H9 (cell line): ENCODE measurements around the gene CACNA1A. TPM values are rescaled to one million over a fixed set of nuclear protein-coding genes. Genes with fewer than 3 reads are reported as not detected.

ENCODE experiments used
- DNase-seq: peaks from one replicate; pipeline ENCODE4 v3.0.0-alpha.2; 2017
- H2AFZ ChIP-seq: one replicate; pipeline ENCODE4 v1.6.1; 2013; ENCODE audit warnings: mild to moderate bottlenecking, low read length, control low read depth, moderate library complexity
- H2AK5ac ChIP-seq: 2 replicates; pipeline ENCODE4 v1.6.1; 2013; ENCODE audit warnings: low read length, control low read depth, mixed read lengths; ENCODE audit not compliant: insufficient read length
- H2BK120ac ChIP-seq: one replicate; pipeline ENCODE4 v1.6.1; 2013; ENCODE audit warnings: low read depth, mild to moderate bottlenecking, low read length, control low read depth, inconsistent platforms; ENCODE audit not compliant: poor library complexity, severe bottlenecking
- H2BK12ac ChIP-seq: 2 replicates; pipeline ENCODE4 v1.6.1; 2013; ENCODE audit warnings: low read length, control low read depth, mixed read lengths, low read depth; ENCODE audit not compliant: insufficient read length
- H2BK15ac ChIP-seq: 2 replicates; pipeline ENCODE4 v1.6.1; 2013; ENCODE audit warnings: low read depth, low read length, control low read depth
- H2BK20ac ChIP-seq: one replicate; pipeline ENCODE4 v1.6.1; 2013; ENCODE audit warnings: low read depth, mild to moderate bottlenecking, low read length, control low read depth, inconsistent platforms; ENCODE audit not compliant: poor library complexity, severe bottlenecking
- H2BK5ac ChIP-seq: 2 replicates; pipeline ENCODE4 v1.6.1; 2013; ENCODE audit warnings: low read length, control low read depth, mixed read lengths; ENCODE audit not compliant: insufficient read length
- H3K14ac ChIP-seq: 2 replicates; pipeline ENCODE4 v1.6.1; 2013; ENCODE audit warnings: low read length, control low read depth; ENCODE audit not compliant: insufficient read depth
- H3K18ac ChIP-seq: 2 replicates; pipeline ENCODE4 v1.6.1; 2013; ENCODE audit warnings: low read depth, mild to moderate bottlenecking, mixed read lengths, low read length, control low read depth; ENCODE audit not compliant: insufficient read length
- H3K23ac ChIP-seq: 2 replicates; pipeline ENCODE4 v1.6.1; 2013; ENCODE audit warnings: low read length, control low read depth, mixed read lengths, low read depth; ENCODE audit not compliant: insufficient read length
- H3K23me2 ChIP-seq: 2 replicates; pipeline ENCODE4 v1.6.1; 2013; ENCODE audit warnings: low read depth, mild to moderate bottlenecking, mixed read lengths, low read length, control low read depth; ENCODE audit not compliant: insufficient read length, poor library complexity, severe bottlenecking
- H3K27ac ChIP-seq: 2 replicates; pipeline ENCODE4 v1.5.1; 2013; ENCODE audit warnings: low read length, control low read depth, mixed read lengths, low read depth; ENCODE audit not compliant: insufficient read length
- H3K27me3 ChIP-seq: 2 replicates; pipeline ENCODE4 v1.6.1; 2013; ENCODE audit warnings: low read length, control low read depth, inconsistent platforms; ENCODE audit not compliant: insufficient read depth
- H3K4ac ChIP-seq: 2 replicates; pipeline ENCODE4 v1.6.1; 2013; ENCODE audit warnings: low read depth, mild to moderate bottlenecking, control low read depth, inconsistent platforms, low read length, moderate library complexity
- H3K4me1 ChIP-seq: 2 replicates; pipeline ENCODE4 v1.6.1; 2013; ENCODE audit warnings: low read length, control low read depth, inconsistent platforms; ENCODE audit not compliant: insufficient read depth
- H3K4me2 ChIP-seq: 2 replicates; pipeline ENCODE4 v1.6.1; 2013; ENCODE audit warnings: low read length, control low read depth, mixed read lengths; ENCODE audit not compliant: insufficient read length, insufficient read depth
- H3K56ac ChIP-seq: 2 replicates; pipeline ENCODE4 v1.6.1; 2013; ENCODE audit warnings: low read depth, mild to moderate bottlenecking, mixed read lengths, low read length, control low read depth; ENCODE audit not compliant: insufficient read length
- H3K79me1 ChIP-seq: 2 replicates; pipeline ENCODE4 v1.6.1; 2013; ENCODE audit warnings: low read depth, mild to moderate bottlenecking, moderate library complexity, low read length, control low read depth, inconsistent platforms; ENCODE audit not compliant: insufficient read depth, poor library complexity, severe bottlenecking
- H3K79me2 ChIP-seq: 2 replicates; pipeline ENCODE4 v1.6.1; 2013; ENCODE audit warnings: low read length, control low read depth, inconsistent platforms; ENCODE audit not compliant: insufficient read depth
- H3K9ac ChIP-seq: 2 replicates; pipeline ENCODE4 v1.6.1; 2013; ENCODE audit warnings: low read length, control low read depth, mixed read lengths; ENCODE audit not compliant: insufficient read length; ENCODE audit errors: extremely low read depth
- H3K9me3 ChIP-seq: one replicate; pipeline ENCODE4 v1.6.1; 2013; ENCODE audit warnings: low read depth, low read length, inconsistent platforms; ENCODE audit not compliant: control insufficient read depth
- H3T11ph ChIP-seq: one replicate; pipeline ENCODE4 v1.6.1; 2013; ENCODE audit warnings: mild to moderate bottlenecking, low read length, control low read depth, inconsistent platforms
- H4K20me1 ChIP-seq: one replicate; pipeline ENCODE4 v1.6.1; 2013; ENCODE audit not compliant: control insufficient read depth, insufficient read length, insufficient read depth
- H4K5ac ChIP-seq: 2 replicates; pipeline ENCODE4 v1.6.1; 2013; ENCODE audit warnings: low read depth, mild to moderate bottlenecking, mixed read lengths, low read length, control low read depth; ENCODE audit not compliant: insufficient read length
- H4K8ac ChIP-seq: replicated peaks from 2 replicates; pipeline ENCODE4 v1.6.1; 2013; ENCODE audit warnings: low read length, control low read depth, mixed read lengths, low read depth; ENCODE audit not compliant: insufficient read length
- H4K91ac ChIP-seq: 2 replicates; pipeline ENCODE4 v1.6.1; 2013; ENCODE audit warnings: low read depth, mild to moderate bottlenecking, moderate library complexity, mixed read lengths, low read length, control low read depth; ENCODE audit not compliant: insufficient read length
- H3K27ac Mint-ChIP-seq, 3 experiments: 2 replicates in 2 of 3; 3 replicates in 1 of 3; pipeline ENCODE4 v1.8.0; 2020 to 2021; ENCODE audit warnings: mixed read lengths in 3 of 3, mild to moderate bottlenecking in 1 of 3, moderate library complexity in 1 of 3
- H3K27me3 Mint-ChIP-seq: 2 replicates; pipeline ENCODE4 v1.8.0; 2021; ENCODE audit warnings: low read depth, mild to moderate bottlenecking, moderate library complexity, mixed read lengths
- H3K36me3 Mint-ChIP-seq, 3 experiments: 2 replicates in 2 of 3; 3 replicates in 1 of 3; pipeline ENCODE4 v1.8.0; 2020 to 2021; ENCODE audit warnings: low read depth in 3 of 3, mixed read lengths in 3 of 3; ENCODE audit not compliant: insufficient read depth in 1 of 3
- H3K4me1 Mint-ChIP-seq, 2 experiments: 2 replicates each; pipeline ENCODE4 v1.8.0; 2020; ENCODE audit warnings: mixed read lengths in 2 of 2
- H3K4me3 Mint-ChIP-seq, 2 experiments: 2 replicates in 1 of 2; 3 replicates in 1 of 2; pipeline ENCODE4 v1.8.0; 2020 to 2021; ENCODE audit warnings: mild to moderate bottlenecking in 2 of 2, mixed read lengths in 2 of 2, moderate library complexity in 1 of 2
- H3K9me3 Mint-ChIP-seq, 2 experiments: 2 replicates in 1 of 2; 3 replicates in 1 of 2; pipeline ENCODE4 v1.8.0; 2020; ENCODE audit warnings: mild to moderate bottlenecking in 2 of 2, mixed read lengths in 2 of 2, moderate library complexity in 1 of 2
- CTCF ChIP-seq: fragments of 200-600 bp; sonication (generic); conservative IDR thresholded peaks from 3 replicates; pipeline ENCODE4 v1.8.0; 2021; ENCODE audit warnings: antibody characterized with exemption, mild to moderate bottlenecking
- WGBS: extraction: QIAGEN DNeasy Blood & Tissue Kit; methylation state at CpG from one replicate; pipeline ENCODE4 v1.1.7; 2013; ENCODE audit warnings: missing lambda C conversion rate, low lambda C conversion rate, mixed read lengths; ENCODE audit not compliant: insufficient read length; ENCODE audit errors: extremely low coverage; 5-methylcytosine and 5-hydroxymethylcytosine counted together
- total RNA-seq: library from RNA; stranded (reverse); gene quantifications from 2 replicates; pipeline ENCODE4 v1.2.1, GENCODE V29; 2021

CACNA1A gene
- total RNA-seq, 1 experiment from 2014 or later = 8.0 TPM

GRCh38 chr19:13337181-13337580 lies 169.1 kb downstream of the CACNA1A start:
- TF ChIP-seq CTCF = no peak
- no peak overlapping the region for H3K27ac ChIP-seq
- no peak overlapping the region for H3T11ph ChIP-seq
- no peak overlapping the region for H2BK120ac ChIP-seq
- H2BK15ac ChIP-seq = no peak overlapping the region
- no peak overlapping the region for H3K23ac ChIP-seq
- H3K79me1 ChIP-seq = no peaks in the 10 kb centered on the region
- no peaks in the 10 kb centered on the region; the same call in 1 of the 2 replicates for H3K4me1 ChIP-seq
- Mint-ChIP-seq H3K27me3 (peaks cover 10% of the 10 kb centered on the region), H3K36me3 (peaks cover 2 to 19% (median 8%) of the 10 kb centered on the region in 3 experiments; a peak in 6 of 7 replicates), H3K4me1 (peaks cover 2 to 9% of the 10 kb centered on the region in 2 experiments; a peak in 2 of 4 replicates), H3K27ac (no peak overlapping the region), H3K4me3 (no peak overlapping the region), H3K9me3 (peaks cover 0 to 2% of the 10 kb centered on the region in 2 experiments; a peak in 1 of 5 replicates)
- H3K14ac ChIP-seq = no peak overlapping the region
- H2BK12ac ChIP-seq = no peak overlapping the region
- H4K20me1 ChIP-seq = peaks cover 3% of the 10 kb centered on the region
- no peak overlapping the region for H2AFZ ChIP-seq
- no peaks in the 10 kb centered on the region for H3K23me2 ChIP-seq
- no peak overlapping the region for H4K5ac ChIP-seq
- no peak overlapping the region for H2AK5ac ChIP-seq
- DNase-seq = no peak
- H3K9me3 ChIP-seq = peaks cover 7% of the 10 kb centered on the region
- no peak overlapping the region for H3K9ac ChIP-seq
- H3K4me2 ChIP-seq = no peak overlapping the region
- no peak overlapping the region for H4K8ac ChIP-seq
- H2BK5ac ChIP-seq = no peak overlapping the region
- H3K56ac ChIP-seq = no peak overlapping the region
- no peak overlapping the region for H2BK20ac ChIP-seq
- no peaks in the 10 kb centered on the region for H3K27me3 ChIP-seq
- H3K18ac ChIP-seq = no peak overlapping the region
- no peak overlapping the region for H3K4ac ChIP-seq
- no peak overlapping the region for H4K91ac ChIP-seq
- no CpG with 5 or more reads among the region's 3 CpGs for WGBS
- no peaks in the 10 kb centered on the region for H3K79me2 ChIP-seq
